Measurements from ENCODE around the gene FHOD3.

Gene FHOD3

DNA sequence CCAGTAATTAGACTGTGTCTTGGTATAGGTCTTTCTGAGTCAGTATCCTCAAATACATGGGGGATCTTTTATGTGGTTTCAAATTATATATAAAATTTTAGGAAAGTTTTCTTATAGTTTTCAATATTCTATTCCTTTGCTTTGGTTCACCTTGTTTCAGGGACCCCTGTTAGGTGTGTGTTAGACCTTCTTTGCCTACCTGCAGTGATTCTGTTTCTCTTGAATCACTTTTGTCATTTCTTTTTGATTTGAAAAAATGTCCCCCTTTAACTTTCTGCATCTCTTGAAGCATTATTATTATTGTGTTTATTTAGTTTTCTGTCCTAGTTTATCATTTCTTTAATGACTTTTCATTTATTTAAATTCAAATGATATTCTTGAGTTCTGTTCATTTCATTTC lies 98.7 kb downstream of the FHOD3 start:
- Histone ChIP-seq H2AFZ (ENCODE audit: low read length) (no peak overlapping the region), H3K4me2 (ENCODE audit: low read depth, low read length, poor library complexity, severe bottlenecking) (no peak overlapping the region), H3K4me3 (ENCODE audit: low read length, poor library complexity, severe bottlenecking) (no peak overlapping the region), H3K4me1 (ENCODE audit: insufficient read depth, low read length, poor library complexity, severe bottlenecking) (no peaks in the 10 kb centered on the region), H3K9ac (ENCODE audit: low read depth, low read length, poor library complexity, severe bottlenecking) (no peak overlapping the region), H3K27me3 (ENCODE audit: insufficient read depth, low read length, poor library complexity, severe bottlenecking) (no peaks in the 10 kb centered on the region), H3K9me2 (replicated peaks; ENCODE audit: low read depth, low read length) (no peaks in the 10 kb centered on the region), H3K79me2 (ENCODE audit: insufficient read depth, low read length) (no peaks in the 10 kb centered on the region), H4K20me1 (ENCODE audit: insufficient read depth, low read length, poor library complexity, severe bottlenecking) (no peaks in the 10 kb centered on the region), H3K9me3 (ENCODE audit: insufficient read depth, low read depth, low read length) (peaks cover 3% of the 10 kb centered on the region; the same call in 1 of the 2 replicates), H3K36me3 (ENCODE audit: insufficient read depth, low read length) (no peaks in the 10 kb centered on the region), H3F3A (ENCODE audit: low read depth) (no peaks in the 10 kb centered on the region)
- no peak for TF ChIP-seq EZH2phosphoT487 (IDR thresholded peaks at IDR 0.05; ENCODE audit: borderline replicate concordance)
- TF ChIP-seq, protein P1, sequence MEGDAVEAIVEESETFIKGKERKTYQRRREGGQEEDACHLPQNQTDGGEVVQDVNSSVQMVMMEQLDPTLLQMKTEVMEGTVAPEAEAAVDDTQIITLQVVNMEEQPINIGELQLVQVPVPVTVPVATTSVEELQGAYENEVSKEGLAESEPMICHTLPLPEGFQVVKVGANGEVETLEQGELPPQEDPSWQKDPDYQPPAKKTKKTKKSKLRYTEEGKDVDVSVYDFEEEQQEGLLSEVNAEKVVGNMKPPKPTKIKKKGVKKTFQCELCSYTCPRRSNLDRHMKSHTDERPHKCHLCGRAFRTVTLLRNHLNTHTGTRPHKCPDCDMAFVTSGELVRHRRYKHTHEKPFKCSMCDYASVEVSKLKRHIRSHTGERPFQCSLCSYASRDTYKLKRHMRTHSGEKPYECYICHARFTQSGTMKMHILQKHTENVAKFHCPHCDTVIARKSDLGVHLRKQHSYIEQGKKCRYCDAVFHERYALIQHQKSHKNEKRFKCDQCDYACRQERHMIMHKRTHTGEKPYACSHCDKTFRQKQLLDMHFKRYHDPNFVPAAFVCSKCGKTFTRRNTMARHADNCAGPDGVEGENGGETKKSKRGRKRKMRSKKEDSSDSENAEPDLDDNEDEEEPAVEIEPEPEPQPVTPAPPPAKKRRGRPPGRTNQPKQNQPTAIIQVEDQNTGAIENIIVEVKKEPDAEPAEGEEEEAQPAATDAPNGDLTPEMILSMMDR (conservative IDR thresholded peaks at IDR 0.05; ENCODE audit: low read length): no peak

DNA sequence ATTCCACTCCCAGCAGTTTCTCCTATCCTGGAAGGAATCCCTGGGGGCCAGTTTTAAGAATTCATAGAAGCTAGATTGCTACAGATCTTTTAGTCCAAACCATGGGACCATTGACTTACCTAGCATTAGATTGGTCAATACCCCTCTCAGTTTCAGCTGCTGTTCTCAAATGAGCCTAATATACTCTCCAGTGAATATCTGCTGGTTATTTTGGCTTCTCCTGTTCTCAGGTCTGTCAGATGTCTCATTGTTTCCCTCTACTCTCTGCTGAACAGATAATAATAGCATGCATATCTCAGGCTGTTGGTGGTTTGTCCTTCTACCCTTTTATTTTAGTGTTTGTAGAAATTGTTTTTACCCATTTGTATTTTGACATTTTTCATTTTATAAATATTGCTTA lies 99.5 kb downstream of the FHOD3 start:
- Histone ChIP-seq H3K4me3 (ENCODE audit: low read length, poor library complexity, severe bottlenecking) (no peak overlapping the region), H3F3A (ENCODE audit: low read depth) (no peaks in the 10 kb centered on the region), H2AFZ (ENCODE audit: low read length) (no peak overlapping the region), H3K9ac (ENCODE audit: low read depth, low read length, poor library complexity, severe bottlenecking) (no peak overlapping the region), H3K27me3 (ENCODE audit: insufficient read depth, low read length, poor library complexity, severe bottlenecking) (no peaks in the 10 kb centered on the region), H3K79me2 (ENCODE audit: insufficient read depth, low read length) (no peaks in the 10 kb centered on the region), H3K4me1 (ENCODE audit: insufficient read depth, low read length, poor library complexity, severe bottlenecking) (no peaks in the 10 kb centered on the region), H3K36me3 (ENCODE audit: insufficient read depth, low read length) (no peaks in the 10 kb centered on the region), H3K9me2 (replicated peaks; ENCODE audit: low read depth, low read length) (no peaks in the 10 kb centered on the region), H4K20me1 (ENCODE audit: insufficient read depth, low read length, poor library complexity, severe bottlenecking) (no peaks in the 10 kb centered on the region), H3K9me3 (ENCODE audit: insufficient read depth, low read depth, low read length) (peaks cover 3% of the 10 kb centered on the region; the same call in 1 of the 2 replicates), H3K4me2 (ENCODE audit: low read depth, low read length, poor library complexity, severe bottlenecking) (no peak overlapping the region)
- TF ChIP-seq EZH2phosphoT487 (IDR thresholded peaks at IDR 0.05; ENCODE audit: borderline replicate concordance): no peak
- TF ChIP-seq, protein P1 (conservative IDR thresholded peaks at IDR 0.05; ENCODE audit: low read length): no peak

DNA sequence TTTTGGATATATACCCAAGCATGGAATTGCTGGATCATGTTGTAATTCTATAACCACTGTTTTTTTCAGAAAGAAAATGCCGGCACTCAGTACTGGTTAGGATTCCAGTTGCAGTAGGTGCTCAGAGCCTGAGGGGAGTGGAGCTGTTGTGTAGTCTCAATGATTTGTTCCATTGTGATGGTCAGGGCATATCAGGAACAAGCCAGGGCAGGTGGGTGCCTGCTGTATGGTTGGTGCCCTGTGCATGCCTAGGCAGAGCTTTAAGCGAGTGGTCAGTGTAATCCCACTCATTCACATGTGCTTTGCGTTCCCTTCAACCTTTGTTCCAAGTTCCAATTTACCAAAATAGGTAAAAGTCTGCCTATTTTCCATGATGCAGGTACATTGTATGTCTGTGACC lies 100.9 kb downstream of the FHOD3 start:
- peaks cover 3% of the 10 kb centered on the region; the same call in 1 of the 2 replicates for H3K9me3 ChIP-seq (ENCODE audit: insufficient read depth, low read depth, low read length)
- H3K27me3 ChIP-seq (ENCODE audit: insufficient read depth, low read length, poor library complexity, severe bottlenecking): no peaks in the 10 kb centered on the region
- H3K9me2 ChIP-seq (replicated peaks; ENCODE audit: low read depth, low read length): no peaks in the 10 kb centered on the region
- H3K9ac ChIP-seq (ENCODE audit: low read depth, low read length, poor library complexity, severe bottlenecking): no peak overlapping the region
- TF ChIP-seq, protein P1 (conservative IDR thresholded peaks at IDR 0.05; ENCODE audit: low read length): no peak
- no peak for TF ChIP-seq EZH2phosphoT487 (IDR thresholded peaks at IDR 0.05; ENCODE audit: borderline replicate concordance)
- H3K36me3 ChIP-seq (ENCODE audit: insufficient read depth, low read length): no peaks in the 10 kb centered on the region
- no peak overlapping the region for H3K4me2 ChIP-seq (ENCODE audit: low read depth, low read length, poor library complexity, severe bottlenecking)
- no peaks in the 10 kb centered on the region for H3K4me1 ChIP-seq (ENCODE audit: insufficient read depth, low read length, poor library complexity, severe bottlenecking)
- no peak overlapping the region for H3K4me3 ChIP-seq (ENCODE audit: low read length, poor library complexity, severe bottlenecking)
- H3F3A ChIP-seq (ENCODE audit: low read depth): no peaks in the 10 kb centered on the region
- H4K20me1 ChIP-seq (ENCODE audit: insufficient read depth, low read length, poor library complexity, severe bottlenecking): no peaks in the 10 kb centered on the region
- no peak overlapping the region for H2AFZ ChIP-seq (ENCODE audit: low read length)
- H3K79me2 ChIP-seq (ENCODE audit: insufficient read depth, low read length): no peaks in the 10 kb centered on the region
